ENCODE measurements around the gene CUL9.

Gene CUL9

GRCh38 chr6:43256670-43257366 is 74.8 kb downstream of the CUL9 start:
- no peak for DNase-seq (ENCODE audit: low read depth in 2 of 2)

GRCh38 chr6:43257367-43258145 is 75.6 kb downstream of the CUL9 start:
- no peak for DNase-seq (ENCODE audit: low read depth in 2 of 2)

GRCh38 chr6:43258180-43258579 is 76.2 kb downstream of the CUL9 start:
- DNase-seq (ENCODE audit: low read depth in 2 of 2): no peak

GRCh38 chr6:43258807-43259686 is 77.1 kb downstream of the CUL9 start:
- DNase-seq (ENCODE audit: low read depth in 2 of 2): no peak

- no peak for DNase-seq (ENCODE audit: low read depth in 2 of 2)
These were observed 78.8 kb downstream of the CUL9 start for GRCh38 chr6:43260791-43261190.

GRCh38 chr6:43261198-43261597 is 79.2 kb downstream of the CUL9 start:
- DNase-seq (ENCODE audit: low read depth in 2 of 2): no peak

GRCh38 chr6:43262000-43262779 is 80.2 kb downstream of the CUL9 start:
- no peak for DNase-seq (ENCODE audit: low read depth in 2 of 2)

- no peak for DNase-seq (ENCODE audit: low read depth in 2 of 2)
These were observed 80.9 kb downstream of the CUL9 start for GRCh38 chr6:43262780-43263313.

GRCh38 chr6:43263314-43264178 is 81.5 kb downstream of the CUL9 start:
- peak; percentile 48 to 74 for DNase-seq (ENCODE audit: low read depth in 2 of 2)

GRCh38 chr6:43264599-43265145 is 82.7 kb downstream of the CUL9 start:
- DNase-seq (ENCODE audit: low read depth in 2 of 2): no peak

GRCh38 chr6:43265564-43265963 is 83.6 kb downstream of the CUL9 start:
- no peak for DNase-seq (ENCODE audit: low read depth in 2 of 2)

GRCh38 chr6:43267619-43268354 is 85.8 kb downstream of the CUL9 start:
- DNase-seq (ENCODE audit: low read depth in 2 of 2): no peak

- no peak for DNase-seq (ENCODE audit: low read depth in 2 of 2)
These were observed 86.3 kb downstream of the CUL9 start for GRCh38 chr6:43268355-43268700.

- DNase-seq (ENCODE audit: low read depth in 2 of 2): no peak
These were observed 86.8 kb downstream of the CUL9 start for GRCh38 chr6:43268782-43269272.

- peak in 1 of 2 donors; percentile 17 for DNase-seq (ENCODE audit: low read depth in 2 of 2)
These were observed 87.4 kb downstream of the CUL9 start for GRCh38 chr6:43269273-43270007.

GRCh38 chr6:43271103-43271815 is 89.3 kb downstream of the CUL9 start:
- DNase-seq (ENCODE audit: low read depth in 2 of 2): no peak

GRCh38 chr6:43271944-43272343 is 89.9 kb downstream of the CUL9 start:
- no peak for DNase-seq (ENCODE audit: low read depth in 2 of 2)

- DNase-seq (ENCODE audit: low read depth in 2 of 2): no peak
These were observed 91.7 kb downstream of the CUL9 start for GRCh38 chr6:43273707-43274106.

Measured in stimulated activated CD4-positive, alpha-beta T cell treated with anti-CD3 and anti-CD28 coated beads, Interleukin-15, amount 100 ng/mL, for 48 hours (primary cell).